Cardiac fibroblast (primary cell): ENCODE results near the gene IL2RA.

Experiments
- DNase-seq, 2 donors: peaks; one replicate each; pipeline versions ENCODE4 v3.0.0 to v3.0.0-alpha.2; 2010; ENCODE audit warnings: low read depth in 2 of 2
- H3K4me3 ChIP-seq, 2 donors: replicated peaks in 1 of 2; 1 replicate in 1 of 2; 2 replicates in 1 of 2; pipeline ENCODE4 v1.5.1; 2011; ENCODE audit warnings: low read depth in 2 of 2, low read length in 2 of 2, mild to moderate bottlenecking in 2 of 2, moderate library complexity in 1 of 2
- TF ChIP-seq, protein P1 (sequence below): IDR thresholded peaks from one replicate; pipeline ENCODE4 v1.5.1; 2011; ENCODE audit warnings: low read depth, mild to moderate bottlenecking, low read length, inconsistent platforms

Gene IL2RA

DNA sequence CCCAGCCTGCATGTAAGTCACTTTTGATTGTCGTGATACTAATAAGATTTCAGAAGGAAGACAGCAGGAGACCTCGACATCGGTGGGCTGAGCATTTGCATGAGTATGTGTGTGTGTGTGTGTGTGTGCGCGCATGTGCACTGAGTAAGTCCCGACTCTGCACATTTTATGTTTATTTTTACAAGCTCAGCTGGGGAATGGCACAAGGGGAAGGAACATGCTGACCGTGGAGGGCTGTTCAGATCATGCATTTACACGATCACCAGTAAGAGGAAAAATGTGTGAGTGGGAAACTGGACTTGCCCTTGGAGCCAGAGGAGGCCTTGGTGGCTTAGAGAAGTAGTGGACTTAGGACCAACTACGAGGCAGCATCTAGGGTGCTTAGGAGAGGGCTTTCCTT lies 41.3 kb downstream of the IL2RA start:
- H3K4me3 ChIP-seq = no peak overlapping the region
- DNase-seq = no peak
- TF ChIP-seq, protein P1, sequence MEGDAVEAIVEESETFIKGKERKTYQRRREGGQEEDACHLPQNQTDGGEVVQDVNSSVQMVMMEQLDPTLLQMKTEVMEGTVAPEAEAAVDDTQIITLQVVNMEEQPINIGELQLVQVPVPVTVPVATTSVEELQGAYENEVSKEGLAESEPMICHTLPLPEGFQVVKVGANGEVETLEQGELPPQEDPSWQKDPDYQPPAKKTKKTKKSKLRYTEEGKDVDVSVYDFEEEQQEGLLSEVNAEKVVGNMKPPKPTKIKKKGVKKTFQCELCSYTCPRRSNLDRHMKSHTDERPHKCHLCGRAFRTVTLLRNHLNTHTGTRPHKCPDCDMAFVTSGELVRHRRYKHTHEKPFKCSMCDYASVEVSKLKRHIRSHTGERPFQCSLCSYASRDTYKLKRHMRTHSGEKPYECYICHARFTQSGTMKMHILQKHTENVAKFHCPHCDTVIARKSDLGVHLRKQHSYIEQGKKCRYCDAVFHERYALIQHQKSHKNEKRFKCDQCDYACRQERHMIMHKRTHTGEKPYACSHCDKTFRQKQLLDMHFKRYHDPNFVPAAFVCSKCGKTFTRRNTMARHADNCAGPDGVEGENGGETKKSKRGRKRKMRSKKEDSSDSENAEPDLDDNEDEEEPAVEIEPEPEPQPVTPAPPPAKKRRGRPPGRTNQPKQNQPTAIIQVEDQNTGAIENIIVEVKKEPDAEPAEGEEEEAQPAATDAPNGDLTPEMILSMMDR = no peak

DNA sequence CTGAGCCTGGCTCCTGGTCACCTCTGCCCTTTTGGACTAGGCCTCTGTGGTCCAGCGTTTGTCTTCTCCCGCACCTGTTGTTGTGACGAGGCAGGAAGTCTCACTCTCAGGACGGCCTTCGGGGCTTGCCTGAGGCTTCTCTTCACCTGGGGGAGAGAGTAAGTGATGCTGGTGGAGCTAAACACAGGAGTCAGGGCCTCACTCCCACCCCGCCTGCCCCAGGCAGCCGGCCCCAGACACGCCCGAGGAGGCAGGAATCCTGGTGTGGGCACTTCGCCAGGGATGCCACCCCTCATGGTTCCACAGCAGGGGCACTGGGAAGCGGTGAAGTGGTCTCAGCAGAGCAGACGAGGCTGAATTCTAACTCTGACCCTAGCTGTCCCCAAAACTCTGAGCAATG lies 42.4 kb downstream of the IL2RA start:
- TF ChIP-seq, protein P1 = no peak
- DNase-seq = no peak
- no peak overlapping the region for H3K4me3 ChIP-seq

DNA sequence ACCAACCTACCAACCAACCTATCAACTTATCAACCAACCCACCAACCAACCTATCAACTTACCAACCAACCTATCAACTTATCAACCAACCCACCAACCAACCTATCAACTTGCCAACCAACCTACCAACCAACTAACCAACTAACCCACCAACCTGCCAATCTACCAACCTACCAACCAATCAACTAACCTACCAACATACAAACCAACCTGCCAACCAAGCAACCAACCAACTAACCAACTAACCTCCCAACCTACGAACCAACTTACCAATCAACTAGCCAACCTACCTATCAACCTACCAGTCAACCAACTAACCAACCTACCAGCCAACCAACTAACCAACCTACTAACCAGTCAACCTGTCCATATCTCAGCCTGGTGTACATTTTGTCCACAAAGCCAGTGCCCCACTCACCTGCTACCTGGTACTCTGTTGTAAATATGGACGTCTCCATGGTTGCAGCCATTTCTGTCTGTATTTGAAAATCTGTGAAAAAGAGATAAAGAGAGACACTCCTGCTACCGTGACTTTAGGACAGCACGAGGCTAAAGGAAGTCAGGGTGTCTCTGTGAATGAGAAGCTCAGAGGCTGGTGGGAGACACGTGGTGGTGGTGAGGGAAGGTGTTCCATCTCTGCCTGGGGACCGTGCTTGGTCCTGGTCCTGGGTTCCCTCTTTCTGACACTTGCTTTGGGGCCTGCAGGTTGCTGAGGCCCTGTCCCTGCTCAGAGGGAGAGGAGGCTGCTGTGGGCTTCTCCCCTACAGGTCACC lies 43.0 kb downstream of the IL2RA start:
- no peak for DNase-seq
- TF ChIP-seq, protein P1 = no peak
- no peak overlapping the region for H3K4me3 ChIP-seq

DNA sequence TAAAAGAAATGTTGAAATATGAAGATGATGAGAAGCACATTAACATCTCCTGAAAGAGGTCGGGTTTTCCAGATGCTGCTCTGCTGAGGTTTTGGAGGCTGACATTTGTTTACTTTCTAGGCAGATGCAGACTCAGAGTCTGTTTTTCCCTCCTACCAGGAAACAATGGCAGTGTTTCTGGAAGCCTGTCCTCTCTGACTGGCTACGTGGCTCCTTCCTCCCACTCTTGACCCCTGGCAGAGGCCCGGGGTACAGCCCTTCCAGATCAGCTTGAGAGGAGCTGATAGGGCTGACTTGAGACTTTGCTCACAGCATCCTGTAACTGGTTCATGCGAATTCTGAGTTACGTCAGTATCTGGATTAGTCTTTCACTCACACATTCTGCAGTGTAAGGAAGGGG lies 43.7 kb downstream of the IL2RA start:
- TF ChIP-seq, protein P1 = no peak
- peak in 1 of 2 donors; percentile 79 for DNase-seq
- H3K4me3 ChIP-seq = no peak overlapping the region

DNA sequence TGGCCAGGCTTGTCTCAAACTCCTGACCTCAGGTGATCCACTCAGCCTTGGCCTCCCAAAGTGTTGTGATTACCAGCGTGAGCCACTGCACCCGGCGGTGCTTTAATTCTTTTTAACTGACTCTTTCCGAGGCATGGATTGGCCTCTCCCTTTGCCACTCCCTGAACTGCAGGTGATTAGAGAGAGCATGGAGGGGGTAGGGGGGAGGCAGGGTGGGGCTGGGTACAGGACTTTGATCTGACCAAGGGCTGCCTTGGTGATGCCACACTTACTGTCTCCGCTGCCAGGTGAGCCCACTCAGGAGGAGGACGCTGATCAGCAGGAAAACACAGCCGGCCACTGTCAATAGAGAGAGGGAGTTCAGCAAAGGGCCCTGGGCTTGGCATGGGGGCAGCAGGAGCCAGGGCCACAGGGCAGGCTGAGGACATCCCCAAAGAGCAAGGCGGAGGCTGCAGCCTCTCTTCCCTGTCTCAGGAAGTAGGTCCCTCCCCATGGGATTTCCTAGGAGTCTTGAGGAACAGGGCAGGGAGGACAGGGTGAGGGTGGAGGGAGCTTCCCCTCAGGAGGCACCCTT lies 44.3 kb downstream of the IL2RA start:
- no peak overlapping the region for H3K4me3 ChIP-seq
- TF ChIP-seq, protein P1 = no peak
- no peak for DNase-seq

DNA sequence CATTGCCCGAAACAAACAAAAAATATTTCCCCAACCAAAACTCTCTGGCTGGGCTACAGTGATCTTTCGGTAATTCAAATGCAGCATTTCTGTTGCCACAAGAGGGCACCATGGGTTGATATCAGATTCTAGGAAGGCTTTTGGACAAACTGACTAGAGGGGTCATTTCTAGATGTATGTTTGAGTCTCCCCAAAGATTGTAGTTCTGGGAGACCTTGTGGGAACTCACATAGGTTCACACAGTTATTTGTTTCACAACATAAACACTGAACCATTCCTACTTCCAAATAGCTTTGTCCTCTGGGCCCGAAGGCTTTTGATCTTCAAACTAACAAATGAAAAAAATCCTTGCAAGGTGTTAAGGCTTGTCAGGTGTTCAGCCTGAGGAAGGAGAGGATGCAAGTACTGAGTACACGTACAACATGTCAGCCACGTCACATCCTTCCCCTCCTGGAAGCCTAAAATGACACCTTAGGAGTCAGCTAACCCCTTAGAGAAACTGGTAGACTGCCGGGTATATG lies 47.9 kb downstream of the IL2RA start:
- peak; percentile 64 to 74 for DNase-seq
- TF ChIP-seq, protein P1 = peak; percentile 76
- H3K4me3 ChIP-seq = no peak overlapping the region
